Measurements from ENCODE around the gene CACTIN. TPM values are rescaled to one million over a fixed set of nuclear protein-coding genes. Genes with fewer than 3 reads are reported as not detected.

Gene CACTIN
- polyA plus RNA-seq, 1 experiment, result 9.3 TPM

DNA sequence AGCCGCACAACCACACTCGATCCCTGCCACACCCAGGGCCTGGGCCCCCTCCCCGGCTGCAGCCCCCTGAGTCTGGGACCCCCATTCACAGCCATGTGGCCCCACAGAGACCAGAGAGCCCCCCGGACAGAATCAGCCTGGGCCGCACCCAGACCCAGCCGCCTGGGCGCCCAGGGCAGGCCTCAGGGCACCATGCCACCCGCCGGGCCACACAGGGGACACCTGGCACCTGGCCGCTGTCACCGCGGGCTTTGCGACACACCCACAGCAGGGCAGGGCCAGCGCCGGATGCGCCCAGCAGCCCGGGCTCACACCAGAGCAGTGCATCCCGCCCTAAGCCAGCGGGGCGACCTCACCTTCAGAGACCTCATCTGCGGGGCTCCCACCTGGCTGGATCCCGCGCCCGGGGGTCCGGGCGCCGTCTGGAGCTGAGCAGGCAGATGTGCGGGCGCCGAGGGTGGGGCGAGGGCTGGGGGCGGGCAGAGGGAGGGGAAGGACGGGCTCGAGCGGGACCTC, 20.4 kb downstream of the CACTIN start:
- POLR2A ChIA-PET, result no interaction called here
- TF ChIP-seq, protein P1, sequence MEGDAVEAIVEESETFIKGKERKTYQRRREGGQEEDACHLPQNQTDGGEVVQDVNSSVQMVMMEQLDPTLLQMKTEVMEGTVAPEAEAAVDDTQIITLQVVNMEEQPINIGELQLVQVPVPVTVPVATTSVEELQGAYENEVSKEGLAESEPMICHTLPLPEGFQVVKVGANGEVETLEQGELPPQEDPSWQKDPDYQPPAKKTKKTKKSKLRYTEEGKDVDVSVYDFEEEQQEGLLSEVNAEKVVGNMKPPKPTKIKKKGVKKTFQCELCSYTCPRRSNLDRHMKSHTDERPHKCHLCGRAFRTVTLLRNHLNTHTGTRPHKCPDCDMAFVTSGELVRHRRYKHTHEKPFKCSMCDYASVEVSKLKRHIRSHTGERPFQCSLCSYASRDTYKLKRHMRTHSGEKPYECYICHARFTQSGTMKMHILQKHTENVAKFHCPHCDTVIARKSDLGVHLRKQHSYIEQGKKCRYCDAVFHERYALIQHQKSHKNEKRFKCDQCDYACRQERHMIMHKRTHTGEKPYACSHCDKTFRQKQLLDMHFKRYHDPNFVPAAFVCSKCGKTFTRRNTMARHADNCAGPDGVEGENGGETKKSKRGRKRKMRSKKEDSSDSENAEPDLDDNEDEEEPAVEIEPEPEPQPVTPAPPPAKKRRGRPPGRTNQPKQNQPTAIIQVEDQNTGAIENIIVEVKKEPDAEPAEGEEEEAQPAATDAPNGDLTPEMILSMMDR (IDR thresholded peaks at IDR 0.05; ENCODE audit: low read depth, low read length), result no peak
- Histone ChIP-seq H3K27me3 (ENCODE audit: control insufficient read depth, insufficient read depth, low read length) (no peaks in the 10 kb centered on the region), H3K9me3 (ENCODE audit: control insufficient read depth, insufficient read depth, low read length) (peaks cover 10% of the 10 kb centered on the region; the same call in 1 of the 2 replicates), H3K27ac (ENCODE audit: low read depth, low read length) (no peak overlapping the region), H3K4me3 (ENCODE audit: low read depth, low read length) (peak overlapping the region; percentile 72)
- CTCF ChIA-PET, result no interaction called here
- DNase-seq (ENCODE audit: low read depth, low spot score), result no peak

DNA sequence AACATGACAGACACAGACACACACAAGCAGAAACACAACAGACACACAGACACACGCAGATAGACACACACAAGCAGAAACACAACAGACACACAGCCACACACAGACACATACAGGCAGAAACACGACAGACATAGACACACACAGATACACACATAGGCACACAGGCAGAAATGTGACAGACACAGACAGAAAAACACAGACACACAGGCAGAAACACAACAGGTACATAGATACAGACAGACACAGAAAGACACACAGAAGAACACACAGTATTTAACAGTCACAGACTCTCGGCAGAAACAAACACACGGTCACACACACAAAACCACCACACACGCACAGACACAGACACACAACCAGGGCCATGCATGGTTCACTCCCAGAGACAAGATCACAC, 20.8 kb downstream of the CACTIN start:
- CTCF ChIA-PET, result no interaction called here

DNA sequence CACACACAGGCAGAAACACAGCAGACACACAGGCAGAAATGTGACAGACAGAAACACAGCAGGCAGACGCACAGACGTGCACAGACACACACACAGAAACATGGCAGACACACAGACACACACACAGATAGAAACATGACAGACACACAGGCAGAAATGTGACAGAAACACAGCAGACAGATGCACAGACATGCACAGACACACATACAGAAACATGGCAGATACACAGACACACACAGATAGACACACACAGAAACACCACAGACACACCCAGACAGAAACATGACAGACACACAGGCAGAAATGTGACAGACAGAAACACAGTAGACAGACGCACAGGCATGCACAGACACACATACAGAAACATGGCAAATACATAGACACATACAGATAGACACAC, 21.2 kb downstream of the CACTIN start:
- H3K27me3 ChIP-seq (ENCODE audit: control insufficient read depth, insufficient read depth, low read length), result no peaks in the 10 kb centered on the region
- no peak overlapping the region for H3K4me3 ChIP-seq (ENCODE audit: low read depth, low read length)
- peaks cover 12% of the 10 kb centered on the region; the same call in 1 of the 2 replicates for H3K9me3 ChIP-seq (ENCODE audit: control insufficient read depth, insufficient read depth, low read length)
- ChIA-PET CTCF (no interaction called here), POLR2A (no interaction called here)
- H3K27ac ChIP-seq (ENCODE audit: low read depth, low read length), result no peak overlapping the region
- TF ChIP-seq, protein P1 (IDR thresholded peaks at IDR 0.05; ENCODE audit: low read depth, low read length), result no peak
- no peak for DNase-seq (ENCODE audit: low read depth, low spot score)

More for the DNA sequence above, 20.8 kb downstream of the CACTIN start:
- TF ChIP-seq, protein P1 (IDR thresholded peaks at IDR 0.05; ENCODE audit: low read depth, low read length), result no peak
- Histone ChIP-seq H3K4me3 (ENCODE audit: low read depth, low read length) (peak overlapping the region; percentile 72), H3K9me3 (ENCODE audit: control insufficient read depth, insufficient read depth, low read length) (peaks cover 10% of the 10 kb centered on the region; the same call in 1 of the 2 replicates), H3K27ac (ENCODE audit: low read depth, low read length) (no peak overlapping the region), H3K27me3 (ENCODE audit: control insufficient read depth, insufficient read depth, low read length) (no peaks in the 10 kb centered on the region)
- POLR2A ChIA-PET, result no interaction called here
- DNase-seq (ENCODE audit: low read depth, low spot score), result no peak

DNA sequence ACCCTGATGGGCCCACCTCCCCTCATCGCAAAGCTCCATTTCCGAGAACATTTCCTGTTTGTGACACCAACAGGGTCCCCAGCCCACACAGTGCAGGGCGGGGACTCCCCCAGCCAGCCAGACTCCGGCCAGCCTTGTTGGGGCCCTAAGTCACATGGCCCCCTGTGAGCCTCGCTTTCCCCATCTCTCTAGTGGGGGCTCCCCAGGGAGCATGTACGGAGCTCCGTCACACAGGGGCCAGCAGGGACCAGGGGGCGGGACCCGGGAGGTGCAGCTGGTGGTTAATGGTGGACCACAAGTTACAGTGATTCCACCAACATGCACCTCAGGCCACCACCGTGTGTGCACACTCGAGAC, 21.6 kb downstream of the CACTIN start:
- H3K4me3 ChIP-seq (ENCODE audit: low read depth, low read length), result no peak overlapping the region
- H3K9me3 ChIP-seq (ENCODE audit: control insufficient read depth, insufficient read depth, low read length), result peaks cover 11% of the 10 kb centered on the region; the same call in 1 of the 2 replicates
- no peak overlapping the region for H3K27ac ChIP-seq (ENCODE audit: low read depth, low read length)
- CTCF ChIA-PET, result no interaction called here
- no peaks in the 10 kb centered on the region for H3K27me3 ChIP-seq (ENCODE audit: control insufficient read depth, insufficient read depth, low read length)
- no peak for DNase-seq (ENCODE audit: low read depth, low spot score)
- POLR2A ChIA-PET, result no interaction called here
- TF ChIP-seq, protein P1 (IDR thresholded peaks at IDR 0.05; ENCODE audit: low read depth, low read length), result no peak

DNA sequence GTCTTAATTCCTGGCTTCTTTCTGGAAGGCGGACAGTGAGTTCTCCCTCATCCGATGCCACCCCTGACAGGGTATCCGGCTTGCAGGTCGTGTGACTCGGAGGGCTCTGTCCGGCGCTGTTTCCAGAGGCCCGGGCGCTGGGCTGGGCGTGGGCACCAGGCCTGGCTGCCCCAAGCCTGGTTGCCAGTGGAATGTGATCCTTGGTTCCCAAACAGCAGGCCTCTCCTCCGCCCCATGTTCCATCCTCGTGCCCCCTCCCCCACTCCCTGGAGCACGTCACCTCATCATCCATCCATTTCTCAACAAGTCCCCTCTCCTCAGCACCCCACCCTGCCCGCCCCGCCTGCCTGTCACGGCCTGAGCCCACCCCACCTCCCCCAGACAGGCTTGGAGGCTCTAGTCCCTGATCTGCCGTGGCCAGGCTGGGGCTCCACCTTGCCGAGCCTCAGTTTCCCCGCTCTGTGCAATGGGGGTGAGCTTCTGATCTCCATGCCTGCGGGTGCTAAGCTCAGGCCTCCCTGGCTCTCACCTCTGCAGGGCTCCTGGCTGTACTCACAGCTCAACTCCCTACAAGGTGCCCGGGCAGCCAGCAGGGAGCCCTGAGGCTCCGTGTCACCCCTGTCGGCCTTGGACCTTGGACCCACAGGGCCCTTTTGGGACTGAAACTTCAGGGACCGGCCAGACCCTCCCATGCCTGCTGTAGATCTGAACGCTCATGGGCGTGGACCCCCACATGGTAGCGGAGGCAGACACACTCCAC, 22.2 kb downstream of the CACTIN start:
- CTCF ChIA-PET, result no interaction called here
- Histone ChIP-seq H3K27me3 (ENCODE audit: control insufficient read depth, insufficient read depth, low read length) (no peaks in the 10 kb centered on the region), H3K27ac (ENCODE audit: low read depth, low read length) (no peak overlapping the region), H3K4me3 (ENCODE audit: low read depth, low read length) (no peak overlapping the region), H3K9me3 (ENCODE audit: control insufficient read depth, insufficient read depth, low read length) (peaks cover 10% of the 10 kb centered on the region; the same call in 1 of the 2 replicates)
- no peak for DNase-seq (ENCODE audit: low read depth, low spot score)
- TF ChIP-seq, protein P1 (IDR thresholded peaks at IDR 0.05; ENCODE audit: low read depth, low read length), result no peak
- POLR2A ChIA-PET, result no interaction called here

All from AG04450 (cell line).